H1 (cell line): ENCODE measurements around the gene ZDHHC11B. TPM values are rescaled to one million over a fixed set of nuclear protein-coding genes. Genes with fewer than 3 reads are reported as not detected.
"Not testable (repeated sequence)": the region's sequence is repeated elsewhere in the genome, so short reads cannot be mapped to it uniquely, and the experiment has no call there.

Experiments
- CTCF ChIA-PET: fragments of 300-600 bp; sonication (Branson Sonifier 250); formaldehyde crosslinking; loops from one replicate; lab custom pipeline; 2021; ENCODE audit not compliant: partially characterized antibody; lab: Charles Lee
- POLR2A ChIA-PET: fragments of 300-600 bp; sonication (Branson Sonifier 250); formaldehyde crosslinking; loops from one replicate; lab custom pipeline; 2021; ENCODE audit warnings: inconsistent platforms; ENCODE audit not compliant: partially characterized antibody; lab: Charles Lee
- DNase-seq, 2 experiments: peaks; one replicate each; pipeline versions ENCODE4 v3.0.0 to v3.0.0-alpha.2; 2010 to 2022; ENCODE audit warnings: low spot score in 2 of 2, low read depth in 1 of 2, mixed read lengths in 1 of 2
- FAIRE-seq: peaks from 2 replicates; lab custom pipeline; 2011; peaks lifted over from hg19 to GRCh38; lab: Jason Lieb, UNC
- H2AFZ ChIP-seq: 2 replicates; pipeline ENCODE4 v1.8.1; 2012; ENCODE audit warnings: low read length, inconsistent platforms
- H2AK5ac ChIP-seq: 2 replicates; pipeline ENCODE4 v1.6.1; 2013; ENCODE audit warnings: low read depth, low read length
- H2BK120ac ChIP-seq: replicated peaks from 2 replicates; pipeline ENCODE3; 2013; ENCODE audit warnings: low read depth, low read length, inconsistent platforms
- H2BK12ac ChIP-seq: 2 replicates; pipeline ENCODE4 v1.6.1; 2013; ENCODE audit warnings: low read depth, low read length
- H2BK15ac ChIP-seq: 2 replicates; pipeline ENCODE4 v1.6.1; 2013; ENCODE audit warnings: low read length
- H2BK20ac ChIP-seq: 2 replicates; pipeline ENCODE4 v1.6.1; 2013; ENCODE audit warnings: low read length
- H2BK5ac ChIP-seq: 2 replicates; pipeline ENCODE4 v1.6.1; 2013; ENCODE audit warnings: low read depth, low read length
- H3K14ac ChIP-seq: 2 replicates; pipeline ENCODE4 v1.6.1; 2013; ENCODE audit warnings: inconsistent platforms; ENCODE audit not compliant: insufficient read length
- H3K18ac ChIP-seq: 2 replicates; pipeline ENCODE4 v1.6.1; 2013; ENCODE audit warnings: low read length; ENCODE audit errors: extremely low read depth
- H3K23ac ChIP-seq: 2 replicates; pipeline ENCODE4 v1.6.1; 2013; ENCODE audit warnings: inconsistent platforms; ENCODE audit not compliant: insufficient read length
- H3K23me2 ChIP-seq: 2 replicates; pipeline ENCODE4 v1.6.1; 2013; ENCODE audit warnings: low read depth, low read length
- H3K27ac ChIP-seq: 2 replicates; pipeline ENCODE4 v1.6.1; 2011; ENCODE audit warnings: low read depth, low read length, inconsistent platforms
- H3K27me3 ChIP-seq, 4 experiments: replicated peaks in 1 of 4; 1 replicate in 1 of 4; 2 replicates in 3 of 4; pipeline versions ENCODE4 v1.6.1 to v1.8.1; 2011 to 2013; ENCODE audit warnings: low read length in 3 of 4, mild to moderate bottlenecking in 3 of 4, inconsistent platforms in 2 of 4, mixed read lengths in 2 of 4, moderate library complexity in 1 of 4; ENCODE audit not compliant: control insufficient read depth in 3 of 4, insufficient read depth in 3 of 4; ENCODE audit errors: extremely low read depth in 1 of 4
- H3K36me3 ChIP-seq, 4 experiments: 2 replicates each; pipeline versions ENCODE4 v1.6.1 to v1.8.1; 2011 to 2013; ENCODE audit warnings: mild to moderate bottlenecking in 4 of 4, low read length in 3 of 4, moderate library complexity in 2 of 4, control low read depth in 1 of 4, inconsistent platforms in 1 of 4; ENCODE audit not compliant: insufficient read depth in 4 of 4, control insufficient read depth in 2 of 4
- H3K4ac ChIP-seq: replicated peaks from 2 replicates; pipeline ENCODE3; 2013; ENCODE audit warnings: low read length, low read depth, mixed read lengths, inconsistent platforms; ENCODE audit not compliant: insufficient read length
- H3K4me1 ChIP-seq, 4 experiments: replicated peaks in 1 of 4; 1 replicate in 1 of 4; 2 replicates in 3 of 4; pipeline versions ENCODE4 v1.6.1 to v1.8.1; 2011 to 2013; ENCODE audit warnings: low read length in 3 of 4, inconsistent platforms in 2 of 4, mixed read lengths in 1 of 4; ENCODE audit not compliant: insufficient read depth in 4 of 4, control insufficient read depth in 3 of 4
- H3K4me2 ChIP-seq, 2 experiments: 2 replicates each; pipeline versions ENCODE4 v1.6.1 to v1.8.1; 2011 to 2013; ENCODE audit warnings: low read depth in 2 of 2, low read length in 2 of 2, control low read depth in 1 of 2, inconsistent platforms in 1 of 2, mild to moderate bottlenecking in 1 of 2; ENCODE audit not compliant: insufficient read depth in 1 of 2
- H3K4me3 ChIP-seq, 4 experiments: fragments of 200-600, 300-600 bp in 1 of 4; sonication (generic), shearing (Covaris generic), sonication (Bioruptor Twin) in 1 of 4; 2 replicates each; pipeline versions ENCODE4 v1.5.1 to v1.8.1; 2011 to 2016; ENCODE audit warnings: low read length in 4 of 4, low read depth in 3 of 4, control low read depth in 2 of 4, inconsistent platforms in 2 of 4, mild to moderate bottlenecking in 2 of 4, mixed read lengths in 1 of 4, moderate library complexity in 1 of 4; ENCODE audit not compliant: insufficient read depth in 2 of 4; ENCODE audit errors: extremely low read depth in 1 of 4
- H3K56ac ChIP-seq: replicated peaks from 2 replicates; pipeline ENCODE3; 2013; ENCODE audit warnings: low read depth, mild to moderate bottlenecking, mixed read lengths, low read length, inconsistent platforms; ENCODE audit not compliant: insufficient read length
- H3K79me1 ChIP-seq: 2 replicates; pipeline ENCODE4 v1.6.1; 2013; ENCODE audit warnings: low read depth, low read length, control low read depth
- H3K79me2 ChIP-seq, 2 experiments: 2 replicates each; pipeline versions ENCODE4 v1.6.1 to v1.8.1; 2012 to 2013; ENCODE audit warnings: low read length in 2 of 2, mild to moderate bottlenecking in 2 of 2, inconsistent platforms in 1 of 2; ENCODE audit not compliant: insufficient read depth in 2 of 2, control insufficient read depth in 1 of 2
- H3K9ac ChIP-seq, 4 experiments: replicated peaks in 1 of 4; 1 replicate in 1 of 4; 2 replicates in 3 of 4; pipeline versions ENCODE4 v1.6.1 to v1.8.1; 2011 to 2013; ENCODE audit warnings: low read depth in 3 of 4, low read length in 3 of 4, control low read depth in 2 of 4, mild to moderate bottlenecking in 2 of 4, moderate library complexity in 2 of 4, inconsistent platforms in 1 of 4; ENCODE audit errors: extremely low read depth in 1 of 4
- H3K9me3 ChIP-seq, 2 experiments: 2 replicates each; pipeline versions ENCODE4 v1.6.1 to v1.8.1; 2012 to 2013; ENCODE audit warnings: mild to moderate bottlenecking in 2 of 2, moderate library complexity in 2 of 2, control low read depth in 1 of 2, inconsistent platforms in 1 of 2, low read depth in 1 of 2, low read length in 1 of 2, mixed read lengths in 1 of 2; ENCODE audit not compliant: insufficient read depth in 2 of 2
- H4K20me1 ChIP-seq, 2 experiments: replicated peaks in 1 of 2; 2 replicates each; pipeline versions ENCODE3 to v1.8.1; 2011 to 2013; ENCODE audit warnings: inconsistent platforms in 2 of 2, low read length in 2 of 2, mild to moderate bottlenecking in 1 of 2; ENCODE audit not compliant: insufficient read depth in 2 of 2, control insufficient read depth in 1 of 2
- H4K5ac ChIP-seq: 2 replicates; pipeline ENCODE4 v1.6.1; 2013; ENCODE audit warnings: low read length, low read depth, mixed read lengths, inconsistent platforms; ENCODE audit not compliant: insufficient read length
- H4K8ac ChIP-seq: 2 replicates; pipeline ENCODE4 v1.8.0; 2013; ENCODE audit warnings: mild to moderate bottlenecking, moderate library complexity, low read length, inconsistent platforms; ENCODE audit not compliant: insufficient read depth; ENCODE audit errors: extremely low read depth
- H4K91ac ChIP-seq: replicated peaks from 2 replicates; pipeline ENCODE3; 2013; ENCODE audit warnings: low read length, mixed read lengths, inconsistent platforms; ENCODE audit not compliant: insufficient read length
- WGBS, 2 experiments: shearing (Covaris generic) in 1 of 2; methylation state at CpG; one replicate each; pipeline versions ENCODE4 v1.1.6 to v1.1.7; 2013 to 2015; ENCODE audit warnings: low lambda C conversion rate in 2 of 2, mixed read lengths in 2 of 2, inconsistent platforms in 1 of 2, low coverage in 1 of 2, missing lambda C conversion rate in 1 of 2; ENCODE audit not compliant: insufficient replicate concordance in 2 of 2, insufficient coverage in 1 of 2, insufficient read length in 1 of 2; ENCODE audit errors: extremely low coverage in 1 of 2, missing lambda C conversion rate in 1 of 2; 5-methylcytosine and 5-hydroxymethylcytosine counted together
- polyA plus RNA-seq, 7 experiments: library from polyadenylated mRNA; depleted of rRNA in 3 of 7; stranded (reverse) in 5 of 7; unstranded in 2 of 7; fragments of >200 nt in 5 of 7; fragments of 200-250 nt in 2 of 7; gene quantifications; 1 replicate in 5 of 7; 2 replicates in 1 of 7; 4 replicates in 1 of 7; pipeline versions ENCODE4 v1.2.1 to v1.2.3, GENCODE V29; 2011 to 2013; ENCODE audit warnings: missing spikeins in 2 of 7, mixed read lengths in 2 of 7
- total RNA-seq: library from RNA; stranded (reverse); fragmentation: NEBNext Ultra II Directional; extraction: Animal tissue kit (Norgen Biotek cat#: 25700); gene quantifications from 2 replicates; pipeline ENCODE4 v1.2.1, GENCODE V29; 2021

ZDHHC11B gene
- total and polyA plus RNA-seq, 2 of the 8 experiments (the other 6 are each of a cell fraction or from before 2014, with no cell fraction given), result 0.29 to 2.5 TPM

DNA sequence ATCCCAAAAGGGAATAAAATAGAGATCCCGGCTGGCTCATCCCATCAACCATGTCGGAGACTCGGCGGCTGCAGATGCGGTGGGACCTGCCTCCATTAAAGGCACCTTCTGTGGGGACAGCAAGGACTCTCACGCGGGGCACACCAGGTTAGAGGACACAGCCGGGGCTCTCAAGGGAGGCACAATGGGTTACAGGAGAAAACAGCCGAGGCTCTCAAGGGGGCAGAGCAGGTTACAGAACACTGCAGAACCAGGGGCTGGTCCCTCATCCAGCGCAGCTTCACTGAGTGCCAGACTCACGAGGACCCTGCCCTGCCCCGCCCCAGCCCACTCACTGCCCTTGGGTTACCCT is 98.4 kb downstream of the ZDHHC11B start:
- H3K18ac ChIP-seq, H3K27me3 ChIP-seq, H3K14ac ChIP-seq, H3K4me1 ChIP-seq, H4K5ac ChIP-seq, H3K79me2 ChIP-seq, H3K4me3 ChIP-seq, H4K8ac ChIP-seq, H3K23ac ChIP-seq, H2BK15ac ChIP-seq, H4K91ac ChIP-seq, H2BK5ac ChIP-seq, H3K23me2 ChIP-seq, H4K20me1 ChIP-seq, H2BK20ac ChIP-seq, H2BK12ac ChIP-seq, H3K9ac ChIP-seq, H3K27ac ChIP-seq, H2BK120ac ChIP-seq, H2AK5ac ChIP-seq, H3K56ac ChIP-seq, H3K4me2 ChIP-seq, CTCF ChIA-PET, H2AFZ ChIP-seq, H3K36me3 ChIP-seq, H3K9me3 ChIP-seq, DNase-seq, H3K4ac ChIP-seq, POLR2A ChIA-PET, H3K79me1 ChIP-seq, FAIRE-seq: not testable (repeated sequence)
- 83% methylated on average over 10 of the region's 12 CpGs; no CpG with 5 or more reads in 1 of the 2 experiments for WGBS, 2 experiments
